Measurements from ENCODE around the gene NEMP1. TPM values are rescaled to one million over a fixed set of nuclear protein-coding genes. Genes with fewer than 3 reads are reported as not detected.
"Not testable (repeated sequence)": the region's sequence is repeated elsewhere in the genome, so short reads cannot be mapped to it uniquely, and the experiment has no call there.

Gene NEMP1
- polyA plus RNA-seq, 6 donors from 2014 or later = 3.9 to 7.1 (median 5.9) TPM

GRCh38 chr12:57080855-57081254 is 2.3 kb upstream of the NEMP1 start:
- H3K4me1 Mint-ChIP-seq = peaks cover 12 to 35% (median 31%) of the 10 kb centered on the region in 3 donors
- no peak overlapping the region for H3K4me3 Mint-ChIP-seq
- H3K27ac Mint-ChIP-seq = no peak overlapping the region
- H3K9me3 Mint-ChIP-seq = no peaks in the 10 kb centered on the region
- no peak for ATAC-seq (ENCODE audit: low read depth in 2 of 2)
- no peaks in the 10 kb centered on the region for H3K27me3 Mint-ChIP-seq
- no peak for DNase-seq
- no peaks in the 10 kb centered on the region for H3K36me3 Mint-ChIP-seq

DNA sequence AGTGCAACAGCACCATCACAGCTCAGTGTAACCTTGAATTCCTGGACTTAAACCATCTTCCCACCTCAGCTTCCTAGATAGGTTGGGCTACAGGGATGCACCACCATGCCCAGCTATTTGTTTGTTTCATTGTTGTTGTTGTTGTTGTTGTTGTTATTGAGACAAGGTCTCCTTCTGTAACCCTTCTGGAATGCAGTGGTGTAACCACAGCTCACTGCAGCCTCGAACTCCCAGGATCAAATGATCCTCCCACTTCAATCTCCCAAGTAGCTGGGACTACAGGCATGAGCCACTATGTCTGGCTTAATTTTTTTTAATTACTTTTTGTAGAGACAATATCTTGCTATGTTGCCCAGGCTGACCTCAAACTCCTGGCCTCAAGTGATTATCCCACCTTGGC is 1.2 kb upstream of the NEMP1 start:
- ATAC-seq (ENCODE audit: low read depth in 2 of 2) (no peak), DNase-seq (no peak)
- H3K36me3 Mint-ChIP-seq = no peaks in the 10 kb centered on the region
- H3K4me1 Mint-ChIP-seq = peaks cover 10 to 27% (median 25%) of the 10 kb centered on the region in 3 donors
- no peaks in the 10 kb centered on the region for H3K27me3 Mint-ChIP-seq
- peak overlapping the region in 4 of 8 donors; percentile 0 to 99 (median 42) for H3K4me3 Mint-ChIP-seq
- H3K27ac Mint-ChIP-seq = peak overlapping the region in 4 of 6 donors; percentile 79 to 99 (median 94)
- H3K9me3 Mint-ChIP-seq = no peaks in the 10 kb centered on the region

- not testable (repeated sequence) for H3K27me3 Mint-ChIP-seq; H3K4me3 Mint-ChIP-seq; DNase-seq; H3K9me3 Mint-ChIP-seq; ATAC-seq (ENCODE audit: low read depth in 2 of 2); H3K36me3 Mint-ChIP-seq
- H3K4me1 Mint-ChIP-seq = peaks cover 27 to 40% (median 40%) of the 10 kb centered on the region in 3 donors
- peak overlapping the region in 3 of 6 donors; percentile 14 to 81 (median 37) for H3K27ac Mint-ChIP-seq
These were observed 4.8 kb downstream of the NEMP1 start for GRCh38 chr12:57073566-57074450.

DNA sequence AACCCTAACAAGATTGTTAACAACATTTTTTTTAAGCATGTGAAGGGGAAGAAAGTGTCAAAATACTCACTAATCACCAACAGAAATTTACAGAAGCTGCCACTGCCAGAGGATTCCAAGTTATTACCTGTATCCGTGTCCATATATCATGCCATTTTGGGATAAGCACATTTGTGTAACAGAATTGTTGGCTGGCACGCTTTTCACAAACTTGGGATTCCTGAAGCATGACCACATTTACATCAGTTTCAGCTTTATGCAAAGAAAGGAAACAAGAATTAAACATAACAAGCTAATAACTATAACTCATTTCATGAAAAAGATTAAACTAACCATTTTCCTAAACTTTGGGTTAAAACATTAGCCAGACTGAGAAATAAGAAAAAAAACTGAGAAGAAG is 5.9 kb downstream of the NEMP1 start:
- DNase-seq = no peak
- peaks cover 0 to 14% of the 10 kb centered on the region in 2 donors for H3K36me3 Mint-ChIP-seq
- peak overlapping the region in 3 of 6 donors; percentile 30 to 47 (median 33) for H3K27ac Mint-ChIP-seq
- no peak for ATAC-seq (ENCODE audit: low read depth in 2 of 2)
- no peaks in the 10 kb centered on the region for H3K9me3 Mint-ChIP-seq
- peaks cover 17 to 35% (median 30%) of the 10 kb centered on the region in 3 donors for H3K4me1 Mint-ChIP-seq
- peak overlapping the region in 4 of 8 donors; percentile 40 to 63 (median 48) for H3K4me3 Mint-ChIP-seq
- H3K27me3 Mint-ChIP-seq = no peaks in the 10 kb centered on the region

GRCh38 chr12:57069523-57069922 is 9.1 kb downstream of the NEMP1 start:
- DNase-seq = peak; percentile 70
- peak; percentile 99 for ATAC-seq (ENCODE audit: low read depth in 2 of 2)
- Mint-ChIP-seq H3K27ac (peak overlapping the region; percentile 0 to 79 (median 44)), H3K4me3 (peak overlapping the region in 2 of 8 donors; percentile 2 to 30), H3K4me1 (peaks cover 17 to 24% (median 21%) of the 10 kb centered on the region in 3 donors), H3K9me3 (no peaks in the 10 kb centered on the region), H3K27me3 (no peaks in the 10 kb centered on the region), H3K36me3 (peaks cover 0 to 14% of the 10 kb centered on the region in 2 donors)

DNA sequence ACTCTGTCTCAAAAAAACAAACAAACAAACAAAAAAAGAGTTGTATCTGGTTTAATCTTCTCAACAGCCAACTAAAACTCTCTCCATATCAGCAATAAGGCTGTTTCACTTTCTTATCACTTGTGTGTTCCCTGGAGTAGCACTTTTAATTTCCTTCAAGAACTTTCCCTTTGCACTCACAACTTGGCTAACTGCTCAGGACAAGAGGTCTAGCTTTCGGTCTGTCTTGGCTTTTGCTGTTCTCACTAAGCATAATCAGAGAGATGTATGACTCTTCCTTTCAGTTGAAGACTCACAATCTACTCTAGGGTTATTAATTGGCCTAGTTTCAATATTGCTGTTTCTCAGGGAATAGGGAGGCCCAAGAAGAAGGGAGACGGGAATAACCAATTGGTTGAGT is 12.3 kb downstream of the NEMP1 start:
- Mint-ChIP-seq H3K4me3 (no peak overlapping the region), H3K27ac (peak overlapping the region in 3 of 6 donors; percentile 27 to 80 (median 70)), H3K36me3 (peaks cover 0 to 9% of the 10 kb centered on the region in 2 donors), H3K27me3 (no peaks in the 10 kb centered on the region), H3K9me3 (no peaks in the 10 kb centered on the region), H3K4me1 (peaks cover 10 to 33% (median 22%) of the 10 kb centered on the region in 3 donors)
- ATAC-seq (ENCODE audit: low read depth in 2 of 2) (no peak), DNase-seq (no peak)

DNA sequence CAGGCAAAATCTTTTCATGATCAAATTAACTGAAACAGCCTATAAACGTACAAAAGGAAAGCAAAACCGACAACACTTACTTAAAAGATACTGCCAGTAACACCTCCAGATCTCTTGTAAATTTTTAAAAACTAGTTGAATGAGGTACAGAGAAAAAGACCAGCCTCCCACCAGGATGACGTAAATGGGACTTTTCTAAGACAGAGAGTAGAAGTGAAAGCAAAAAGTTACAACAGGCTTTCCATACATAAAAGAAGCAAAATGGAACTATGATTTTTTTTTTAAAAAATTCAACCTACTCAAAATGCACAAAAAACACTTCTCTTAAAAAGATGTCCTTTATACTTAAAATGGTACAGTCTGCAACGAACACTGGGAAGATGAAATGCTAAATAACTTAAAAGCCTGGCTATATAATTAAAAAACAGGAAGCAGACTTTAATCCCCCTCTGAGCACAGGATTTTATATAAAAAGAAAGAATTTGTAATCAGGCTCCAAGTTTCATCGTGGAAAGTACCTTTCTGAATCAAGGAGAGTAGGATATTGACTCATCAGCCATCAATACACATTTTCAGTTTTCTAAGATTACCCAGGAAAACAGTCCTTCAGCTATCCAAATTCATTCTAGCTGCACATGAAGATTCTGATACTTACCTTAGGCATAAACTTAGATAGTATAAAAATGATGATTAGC is 14.5 kb downstream of the NEMP1 start:
- Mint-ChIP-seq H3K4me1 (peaks cover 3 to 33% (median 14%) of the 10 kb centered on the region in 3 donors), H3K9me3 (no peaks in the 10 kb centered on the region), H3K36me3 (peaks cover 0 to 5% of the 10 kb centered on the region in 2 donors), H3K27me3 (no peaks in the 10 kb centered on the region), H3K4me3 (peak overlapping the region in 6 of 8 donors; percentile 9 to 76 (median 66)), H3K27ac (peak overlapping the region; percentile 67 to 96 (median 90))
- peak; percentile 92 to 94 for ATAC-seq (ENCODE audit: low read depth in 2 of 2)
- DNase-seq = peak; percentile 43

DNA sequence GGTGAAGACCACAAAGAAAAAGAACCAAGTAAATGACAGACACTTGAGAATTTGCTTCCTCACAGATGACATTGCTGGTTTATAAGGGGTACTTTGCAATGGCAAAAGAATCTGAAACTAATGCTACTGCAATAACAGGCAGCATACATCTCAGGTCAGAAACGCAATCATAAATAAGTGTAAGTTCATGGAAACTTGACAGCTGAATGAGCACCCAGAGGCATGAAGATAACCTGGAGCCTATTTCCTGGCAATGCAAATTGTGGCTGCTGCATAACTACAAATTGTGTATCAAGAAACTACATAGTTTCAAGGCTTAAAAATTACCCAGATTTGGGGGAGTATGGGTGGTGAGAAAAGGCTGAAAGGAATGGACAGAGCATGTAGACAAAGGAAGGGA is 20.1 kb downstream of the NEMP1 start:
- ATAC-seq (ENCODE audit: low read depth in 2 of 2) = peak; percentile 64 to 77
- no peaks in the 10 kb centered on the region for H3K27me3 Mint-ChIP-seq
- peak overlapping the region in 7 of 8 donors; percentile 31 to 86 (median 67) for H3K4me3 Mint-ChIP-seq

GRCh38 chr12:57057067-57057751 is 21.4 kb downstream of the NEMP1 start:
- DNase-seq = no peak
- Mint-ChIP-seq H3K9me3 (no peaks in the 10 kb centered on the region), H3K36me3 (peaks cover 0 to 5% of the 10 kb centered on the region in 2 donors), H3K27ac (peak overlapping the region in 5 of 6 donors; percentile 27 to 82 (median 47)), H3K4me1 (peaks cover 20 to 45% (median 23%) of the 10 kb centered on the region in 3 donors), H3K27me3 (no peaks in the 10 kb centered on the region), H3K4me3 (peak overlapping the region in 2 of 8 donors; percentile 12 to 53)
- no peak for ATAC-seq (ENCODE audit: low read depth in 2 of 2)

More for the DNA sequence above, 20.1 kb downstream of the NEMP1 start:
- no peak for DNase-seq
- Mint-ChIP-seq H3K36me3 (peaks cover 0 to 5% of the 10 kb centered on the region in 2 donors), H3K27ac (peak overlapping the region in 3 of 6 donors; percentile 66 to 76 (median 68)), H3K9me3 (no peaks in the 10 kb centered on the region), H3K4me1 (peaks cover 20 to 53% (median 23%) of the 10 kb centered on the region in 3 donors)

- ATAC-seq (ENCODE audit: low read depth in 2 of 2) (no peak), DNase-seq (no peak)
- H3K27ac Mint-ChIP-seq = peak overlapping the region in 1 of 6 donors; percentile 57
- no peaks in the 10 kb centered on the region for H3K27me3 Mint-ChIP-seq
- H3K9me3 Mint-ChIP-seq = no peaks in the 10 kb centered on the region
- H3K4me3 Mint-ChIP-seq = no peak overlapping the region
- H3K4me1 Mint-ChIP-seq = peaks cover 19 to 40% (median 21%) of the 10 kb centered on the region in 3 donors
- peaks cover 0 to 5% of the 10 kb centered on the region in 2 donors for H3K36me3 Mint-ChIP-seq
These were observed 22.8 kb downstream of the NEMP1 start for GRCh38 chr12:57055824-57056223.

DNA sequence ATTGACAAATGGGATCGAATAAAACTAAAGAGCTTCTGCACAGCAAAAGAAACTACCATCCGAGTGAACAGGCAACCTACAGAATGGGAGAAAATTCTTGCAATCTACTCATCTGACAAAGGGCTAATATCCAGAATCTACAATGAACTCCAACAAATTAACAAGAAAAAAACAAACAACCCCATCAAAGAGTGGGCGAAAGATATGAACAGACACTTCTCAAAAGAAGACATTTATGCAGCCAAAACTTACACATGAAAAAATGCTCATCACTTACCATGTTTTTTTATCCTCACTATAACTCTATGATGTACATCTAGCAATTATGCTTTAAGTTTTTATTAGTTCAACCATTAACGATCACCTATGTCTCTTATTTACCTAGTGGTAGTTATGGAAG is 24.7 kb downstream of the NEMP1 start:
- not testable (repeated sequence) for H3K4me3 Mint-ChIP-seq; H3K27me3 Mint-ChIP-seq; H3K9me3 Mint-ChIP-seq; DNase-seq; ATAC-seq (ENCODE audit: low read depth in 2 of 2); H3K36me3 Mint-ChIP-seq
- Mint-ChIP-seq H3K4me1 (peaks cover 17 to 29% (median 17%) of the 10 kb centered on the region in 3 donors), H3K27ac (peak overlapping the region in 1 of 6 donors; percentile 5)

DNA sequence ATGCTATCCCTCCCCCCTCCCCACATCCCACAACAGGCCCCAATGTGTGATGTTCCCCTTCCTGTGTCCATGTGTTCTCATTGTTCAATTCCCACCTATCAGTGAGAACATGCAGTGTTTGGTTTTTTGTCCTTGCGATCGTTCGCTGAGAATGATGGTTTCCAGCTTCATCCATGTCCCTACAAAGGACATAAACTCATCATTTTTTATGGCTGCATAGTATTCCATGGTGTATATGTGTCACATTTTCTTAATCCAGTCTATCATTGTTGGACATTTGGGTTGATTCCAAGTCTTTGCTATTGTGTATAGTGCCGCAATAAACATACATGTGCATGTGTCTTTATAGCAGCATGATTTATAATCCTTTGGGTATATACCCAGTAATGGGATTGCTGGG is 25.4 kb downstream of the NEMP1 start:
- not testable (repeated sequence) for H3K27ac Mint-ChIP-seq; H3K36me3 Mint-ChIP-seq; H3K9me3 Mint-ChIP-seq; ATAC-seq (ENCODE audit: low read depth in 2 of 2); H3K4me3 Mint-ChIP-seq; DNase-seq; H3K27me3 Mint-ChIP-seq
- H3K4me1 Mint-ChIP-seq = peaks cover 9 to 25% (median 10%) of the 10 kb centered on the region in 3 donors

DNA sequence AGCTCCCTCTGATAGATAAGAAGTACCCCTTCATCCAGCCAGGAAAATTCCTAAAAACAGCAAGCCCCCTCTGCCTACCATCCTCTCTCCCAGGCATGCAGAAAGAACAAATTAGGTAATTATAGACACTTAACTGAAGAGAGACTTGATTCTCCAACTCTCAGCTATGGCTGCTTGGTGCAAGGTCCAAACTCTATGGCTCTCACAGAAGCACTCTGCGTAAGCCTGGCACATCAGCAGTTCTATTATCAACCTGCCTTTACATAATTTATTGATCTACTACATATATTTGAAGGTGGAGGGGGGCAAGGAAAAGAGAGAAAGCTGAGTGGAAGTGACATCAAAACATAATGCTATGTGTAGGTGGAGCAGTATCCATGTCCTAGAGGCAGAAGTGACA is 27.6 kb downstream of the NEMP1 start:
- Mint-ChIP-seq H3K36me3 (no peaks in the 10 kb centered on the region), H3K27ac (no peak overlapping the region), H3K9me3 (no peaks in the 10 kb centered on the region), H3K4me1 (peaks cover 18 to 28% (median 21%) of the 10 kb centered on the region in 3 donors), H3K27me3 (peaks cover 0 to 5% (median 0%) of the 10 kb centered on the region in 3 donors), H3K4me3 (no peak overlapping the region)
- ATAC-seq (ENCODE audit: low read depth in 2 of 2) (no peak), DNase-seq (no peak)
